ENCODE results near the gene ANKH.

Gene ANKH

DNA sequence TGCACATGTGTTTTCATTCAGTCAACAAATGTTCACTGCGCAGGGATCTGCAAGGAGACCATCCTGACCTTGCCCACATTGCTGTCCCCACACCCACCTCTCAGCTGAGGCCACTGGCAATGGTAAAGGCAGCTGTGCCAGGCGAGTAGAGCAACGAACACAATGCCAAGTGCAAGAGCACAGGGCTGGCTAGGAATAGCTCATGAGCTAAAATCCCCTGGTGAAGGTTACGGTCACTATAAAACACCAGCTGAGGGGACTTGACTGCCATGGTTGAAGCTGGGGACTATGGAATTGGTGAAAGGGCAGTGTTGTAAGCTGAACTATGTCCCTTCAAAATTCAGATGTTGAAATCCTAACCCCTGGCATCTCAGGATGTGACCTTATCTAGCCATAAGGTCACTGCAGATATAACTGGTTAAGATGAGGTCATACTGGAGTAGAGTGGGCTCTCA lies 111.0 kb downstream of the ANKH start:
- no peak for DNase-seq (ENCODE audit: low read depth in 2 of 2)

DNA sequence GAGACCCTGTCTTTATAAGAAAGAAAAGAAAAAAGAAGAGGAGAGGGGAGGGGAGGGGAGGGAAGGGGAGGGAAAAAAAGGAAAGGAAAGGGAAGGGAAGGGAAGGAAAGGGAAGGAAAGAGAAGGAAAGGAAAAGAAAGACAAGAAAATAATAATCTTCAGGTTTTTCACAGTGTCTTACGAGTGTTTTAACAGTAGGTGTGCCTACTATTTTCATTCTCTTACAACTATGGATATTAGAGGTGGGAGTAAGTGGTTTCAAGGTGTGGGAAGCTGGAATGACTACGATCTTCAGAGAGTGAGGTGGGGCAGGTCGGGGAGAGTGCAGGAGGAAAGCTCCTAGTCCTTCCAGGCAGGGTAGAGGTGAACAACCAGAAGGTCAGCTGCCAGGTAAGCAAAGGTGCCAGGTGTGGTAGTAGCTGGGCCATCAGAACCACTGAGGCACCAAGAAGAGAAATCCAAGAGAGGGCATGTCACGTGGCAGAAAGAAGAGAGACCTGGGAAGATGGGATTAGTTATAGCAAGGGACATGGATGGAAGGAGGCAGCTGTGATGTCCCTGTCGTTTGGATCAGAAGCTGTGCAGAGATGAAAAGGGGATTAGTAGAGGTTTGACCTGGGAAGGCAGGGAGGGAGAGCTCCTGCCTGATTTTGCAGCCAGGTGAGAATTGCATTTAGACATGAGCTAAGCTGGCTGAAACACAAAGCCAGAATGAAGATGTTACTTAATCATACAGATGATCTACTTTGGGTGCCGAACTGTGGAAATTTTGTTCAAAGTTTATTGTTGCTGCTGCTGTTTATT lies 111.6 kb downstream of the ANKH start:
- DNase-seq (ENCODE audit: low read depth in 2 of 2): no peak

DNA sequence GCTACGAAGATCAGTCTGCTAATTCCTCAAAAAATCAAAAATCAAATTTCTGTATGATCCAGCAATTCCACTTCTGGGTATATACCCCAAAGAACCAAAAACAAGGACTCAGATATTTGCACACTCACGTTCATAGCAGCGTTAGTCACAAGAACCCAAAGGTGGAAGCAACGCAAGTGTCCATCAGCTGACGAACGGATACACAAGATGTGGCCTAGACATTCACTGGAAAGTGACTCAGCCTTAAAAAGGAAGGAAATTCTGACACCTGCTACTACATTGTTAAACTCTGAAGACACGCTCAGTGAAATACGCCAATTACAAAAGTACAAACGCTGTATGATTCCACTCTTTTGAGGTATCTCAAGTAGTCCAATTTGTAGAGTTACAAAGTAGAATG lies 113.7 kb downstream of the ANKH start:
- DNase-seq (ENCODE audit: low read depth in 2 of 2): no peak

DNA sequence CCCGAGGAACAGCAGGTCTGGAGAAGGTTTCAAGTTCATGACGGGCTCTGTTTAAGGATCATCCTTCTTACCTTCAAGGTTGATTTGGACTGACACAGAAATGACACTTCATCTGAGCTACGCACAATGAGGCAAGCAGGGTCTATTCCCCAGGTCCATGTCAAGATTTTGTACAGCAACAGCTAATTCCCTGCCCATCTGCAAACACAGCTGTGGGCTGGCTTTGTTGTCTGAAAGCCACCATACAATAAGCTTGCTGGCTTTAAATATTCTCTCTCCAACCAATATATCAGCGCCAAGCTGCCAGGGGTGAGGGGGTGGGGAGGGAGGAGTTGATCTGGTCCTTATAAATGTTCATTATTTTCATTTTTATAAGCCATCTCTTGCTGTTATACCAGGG lies 115.1 kb downstream of the ANKH start:
- DNase-seq (ENCODE audit: low read depth in 2 of 2): no peak

DNA sequence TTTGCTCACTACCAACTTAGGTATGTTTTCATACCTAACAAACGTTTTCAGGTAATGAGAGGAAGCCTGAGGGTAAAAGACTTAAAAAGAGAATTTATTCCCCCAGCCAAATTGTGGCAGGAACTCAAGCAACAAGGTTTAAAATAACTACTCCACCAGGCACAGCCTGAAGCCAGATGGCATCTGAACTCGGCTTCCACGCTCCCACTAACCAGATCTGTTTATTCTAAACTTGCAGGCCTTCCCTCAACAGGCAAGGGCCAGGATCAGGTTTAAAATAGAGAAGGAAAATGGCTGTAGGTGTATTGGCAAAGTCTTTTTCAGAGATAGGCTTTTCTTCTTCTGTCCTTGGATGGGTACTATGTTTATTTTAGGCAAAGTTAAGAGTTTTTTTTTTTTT lies 117.6 kb downstream of the ANKH start:
- no peak for DNase-seq (ENCODE audit: low read depth in 2 of 2)

DNA sequence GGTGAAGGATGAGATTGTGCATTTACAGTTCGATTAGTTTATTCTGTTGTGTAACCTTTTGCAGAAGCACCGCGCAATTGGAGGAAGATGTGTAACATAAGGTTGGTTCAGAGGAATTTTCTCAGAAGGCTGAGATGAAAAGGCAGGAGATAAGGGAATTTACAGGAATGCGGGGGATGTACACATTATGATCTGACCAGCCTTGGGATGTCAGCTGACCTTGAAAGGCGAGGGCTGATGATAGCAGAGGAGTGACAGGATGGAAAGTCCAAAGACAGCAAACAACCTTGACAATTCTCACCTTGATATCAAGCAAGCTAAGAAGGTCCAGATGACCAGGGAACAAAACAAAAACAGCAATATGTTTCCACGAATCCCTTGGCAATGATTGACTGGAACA lies 118.3 kb downstream of the ANKH start:
- no peak for DNase-seq (ENCODE audit: low read depth in 2 of 2)

DNA sequence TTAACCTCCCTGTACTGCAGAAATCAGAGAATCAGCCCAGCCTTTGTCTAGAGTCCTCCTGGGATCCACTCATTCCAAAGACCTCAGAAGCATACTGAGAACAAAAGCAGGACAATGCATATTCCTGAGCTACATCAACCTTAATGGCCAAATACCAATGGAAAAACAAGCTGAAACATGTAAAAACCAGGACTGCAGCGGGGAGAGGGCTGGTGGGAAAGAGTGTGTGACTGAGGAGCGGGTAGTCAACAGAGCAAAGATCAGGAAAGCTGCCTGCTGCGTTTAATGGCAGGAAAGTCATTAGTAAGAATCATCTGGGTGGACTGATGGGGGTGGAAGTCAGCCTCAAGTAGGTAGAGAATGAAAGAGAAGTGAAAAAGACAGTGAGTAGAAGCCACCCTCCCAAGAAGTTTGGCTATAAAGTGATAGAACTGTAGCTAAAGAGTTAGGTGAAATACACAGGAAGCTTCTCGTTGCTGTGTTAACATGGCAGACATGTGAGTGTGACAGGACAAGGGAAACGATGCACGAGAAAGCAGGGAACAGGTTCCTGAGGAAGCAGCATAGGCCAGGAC lies 119.0 kb downstream of the ANKH start:
- DNase-seq (ENCODE audit: low read depth in 2 of 2): no peak

DNA sequence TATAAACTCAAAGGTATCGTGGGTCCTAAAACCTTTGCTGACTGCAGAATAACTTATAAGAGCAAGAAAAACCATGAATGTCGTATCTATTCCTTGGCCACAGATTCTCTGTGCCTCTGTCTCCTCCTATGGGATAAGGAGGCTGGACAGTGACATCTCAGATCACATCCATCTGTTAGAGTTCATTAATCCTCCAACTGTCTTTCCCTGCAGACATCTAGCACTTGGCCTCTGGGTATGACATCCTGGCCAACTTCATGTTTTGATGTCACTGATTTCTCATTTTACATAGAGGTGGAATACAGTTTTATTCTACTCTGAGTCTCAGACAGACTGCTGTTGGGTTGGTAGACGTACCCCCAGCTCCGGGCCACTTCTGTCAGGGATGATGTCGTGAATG lies 120.9 kb downstream of the ANKH start:
- no peak for DNase-seq (ENCODE audit: low read depth in 2 of 2)

DNA sequence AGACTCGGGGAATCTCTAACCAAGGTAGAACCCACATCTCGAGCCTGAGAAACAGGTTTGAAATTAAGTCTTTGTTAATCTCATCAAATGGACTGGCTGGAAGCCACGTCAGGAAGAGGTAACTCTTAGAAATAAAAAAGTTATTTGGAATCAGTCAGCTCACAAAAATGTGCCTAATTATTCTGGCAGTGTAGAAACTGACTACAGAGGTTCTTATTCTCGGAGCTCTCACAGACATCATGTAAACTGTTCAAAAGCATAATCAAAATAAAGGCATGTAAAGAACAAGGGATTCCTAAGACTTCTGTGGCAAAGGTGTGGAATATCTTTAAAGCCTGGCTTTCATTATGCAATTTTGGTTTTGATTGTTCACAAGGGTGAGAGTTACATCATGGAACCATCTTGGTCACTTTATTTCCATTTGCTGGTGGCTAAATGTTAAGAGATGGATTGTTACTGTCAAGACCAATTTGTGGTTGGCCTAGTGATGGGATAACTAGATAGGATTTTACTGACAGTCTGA lies 121.9 kb downstream of the ANKH start:
- DNase-seq (ENCODE audit: low read depth in 2 of 2): no peak

DNA sequence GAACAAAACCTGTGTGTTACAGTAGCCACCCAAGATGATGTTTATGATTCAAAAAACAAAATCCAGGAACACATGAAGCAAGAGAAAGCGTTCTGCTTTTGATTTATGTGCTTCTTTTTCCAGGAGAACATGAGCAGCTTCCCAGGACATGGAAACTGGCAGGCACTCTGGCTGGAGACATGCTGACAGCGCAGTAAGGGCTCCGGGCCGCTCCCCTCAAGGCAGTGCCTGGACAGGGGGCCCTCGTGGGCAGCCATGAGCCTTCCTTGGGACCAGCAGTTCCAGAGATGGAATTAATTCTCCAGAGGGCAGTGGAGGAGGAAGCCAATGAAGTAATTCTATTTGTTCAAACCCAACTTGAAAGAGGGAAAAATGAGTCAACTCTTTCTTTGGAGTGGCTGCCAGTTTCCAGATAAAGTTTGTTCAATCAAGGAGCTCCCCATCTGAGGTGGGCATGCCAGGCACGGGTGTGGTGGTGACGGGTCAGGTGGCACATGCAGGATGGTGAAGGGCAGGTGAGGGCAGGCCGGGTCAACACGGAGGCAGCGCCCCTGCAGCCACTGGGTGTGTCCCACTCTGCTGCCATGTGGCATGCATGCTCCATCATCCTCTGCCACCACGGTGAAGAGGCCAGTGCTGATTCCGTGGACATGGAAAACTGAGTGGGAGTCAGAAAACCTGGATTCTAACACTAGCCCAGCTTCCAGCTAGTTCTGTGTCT lies 123.2 kb downstream of the ANKH start:
- DNase-seq (ENCODE audit: low read depth in 2 of 2): no peak

DNA sequence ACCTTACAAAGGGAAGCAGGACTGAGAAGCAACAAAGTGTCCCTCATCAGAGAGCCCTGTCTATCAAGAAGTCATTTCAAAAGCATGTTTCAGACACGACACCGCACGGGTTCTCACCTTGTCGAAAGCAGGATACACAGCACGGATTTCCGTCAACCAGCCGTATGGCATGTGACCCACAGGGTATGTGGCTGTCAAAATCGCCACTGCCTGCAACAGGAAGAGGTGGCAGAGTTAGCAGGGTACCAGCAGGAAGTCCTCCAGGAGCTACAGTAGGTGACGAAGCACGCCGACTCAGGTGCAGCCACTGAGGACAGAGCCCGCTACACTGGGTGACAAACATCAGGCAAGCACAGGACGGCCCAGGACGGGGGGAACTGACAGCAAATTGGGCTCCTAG lies 125.8 kb downstream of the ANKH start:
- DNase-seq (ENCODE audit: low read depth in 2 of 2): peak in 1 of 2 donors; percentile 12

DNA sequence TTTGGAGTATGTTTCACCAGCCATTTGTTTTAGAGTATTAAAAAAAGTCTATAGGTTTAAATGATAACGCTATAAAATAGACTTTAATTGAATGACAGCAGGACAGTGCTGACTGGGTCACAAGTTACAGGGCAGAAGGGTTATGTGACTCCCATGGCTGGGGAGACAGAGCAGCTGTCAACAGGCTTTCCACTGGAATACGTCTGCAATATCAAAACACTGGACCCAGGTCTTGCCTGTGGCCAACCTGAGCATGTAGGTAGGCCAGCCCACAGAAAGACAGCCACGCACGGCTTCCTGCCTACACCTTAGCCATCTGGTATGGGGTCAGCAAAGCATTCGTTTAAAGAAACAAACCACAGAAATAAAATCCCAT lies 126.4 kb downstream of the ANKH start:
- no peak for DNase-seq (ENCODE audit: low read depth in 2 of 2)

DNA sequence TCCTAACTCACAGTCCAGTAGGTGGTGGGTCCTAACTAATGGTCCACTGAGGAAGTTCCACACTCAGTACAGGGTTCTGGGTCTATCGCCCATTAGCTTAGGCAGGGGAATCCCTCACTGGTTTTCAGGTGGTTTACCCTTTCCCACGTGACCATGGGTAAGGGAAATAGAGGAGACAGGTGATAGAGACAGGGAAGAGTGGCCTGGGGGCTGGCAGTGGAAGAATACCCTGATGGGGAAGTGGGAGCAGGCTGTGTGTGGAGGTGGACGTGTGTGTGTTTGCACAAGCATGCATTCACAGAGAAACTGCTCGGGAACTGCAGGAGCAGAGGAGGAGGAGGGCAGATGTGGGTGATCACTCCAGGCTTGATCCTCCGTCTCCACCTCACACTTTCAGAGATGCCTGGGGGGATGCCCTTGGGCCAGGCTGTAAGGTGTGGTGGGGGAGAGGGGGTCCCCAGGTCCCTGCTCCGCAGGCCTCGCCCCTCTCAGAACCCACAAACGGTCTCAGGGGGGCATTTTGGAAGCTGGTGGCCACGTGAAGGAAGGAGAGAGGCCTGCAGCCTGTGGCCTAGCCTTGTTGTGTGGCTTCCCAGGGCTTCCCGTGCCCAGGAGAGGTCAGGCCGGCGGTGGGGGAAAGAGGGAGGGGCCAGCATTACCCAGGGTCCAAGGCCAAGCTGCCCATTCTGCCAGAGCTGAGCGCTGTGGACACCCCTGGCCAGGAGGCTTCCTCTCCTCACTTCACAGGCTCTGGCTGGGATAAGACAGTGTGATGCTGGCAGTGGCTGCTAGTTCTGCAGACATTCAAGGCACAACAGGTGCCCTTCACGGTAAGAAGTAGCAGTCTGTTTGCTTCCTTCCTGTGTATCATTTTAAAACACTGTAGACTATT lies 127.0 kb downstream of the ANKH start:
- DNase-seq (ENCODE audit: low read depth in 2 of 2): no peak

DNA sequence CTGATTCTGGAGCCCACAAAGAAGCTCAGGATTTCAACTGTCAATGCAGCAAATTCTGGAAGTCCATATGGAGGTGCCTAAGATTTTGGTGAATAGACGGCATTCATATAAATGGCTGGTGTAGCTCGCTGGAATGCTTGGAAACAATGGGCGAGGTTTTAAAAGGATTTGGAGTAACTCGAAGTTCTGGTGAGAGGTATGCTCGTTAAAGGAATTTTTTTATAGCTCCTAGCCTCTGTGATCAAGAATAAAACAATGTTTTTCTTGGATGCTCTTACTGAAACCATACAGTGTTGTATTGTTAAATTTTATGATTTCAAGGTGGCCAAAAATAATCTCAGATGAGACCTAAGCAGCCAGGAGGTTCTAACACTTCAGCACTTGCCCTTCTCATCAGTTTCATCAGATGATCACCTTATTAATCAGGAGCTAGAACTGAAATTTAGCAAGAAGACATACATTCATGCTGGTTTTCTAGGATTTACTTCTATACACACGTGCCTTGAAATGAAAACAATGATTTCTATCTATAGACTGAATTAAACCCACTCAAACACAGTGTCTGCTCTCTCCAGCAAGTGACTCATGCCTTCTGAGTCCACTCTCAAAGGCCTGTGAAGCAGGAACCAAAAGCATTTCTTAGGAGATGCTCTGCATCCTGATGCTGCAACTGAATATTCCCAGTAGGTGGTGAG lies 127.8 kb downstream of the ANKH start:
- no peak for DNase-seq (ENCODE audit: low read depth in 2 of 2)

DNA sequence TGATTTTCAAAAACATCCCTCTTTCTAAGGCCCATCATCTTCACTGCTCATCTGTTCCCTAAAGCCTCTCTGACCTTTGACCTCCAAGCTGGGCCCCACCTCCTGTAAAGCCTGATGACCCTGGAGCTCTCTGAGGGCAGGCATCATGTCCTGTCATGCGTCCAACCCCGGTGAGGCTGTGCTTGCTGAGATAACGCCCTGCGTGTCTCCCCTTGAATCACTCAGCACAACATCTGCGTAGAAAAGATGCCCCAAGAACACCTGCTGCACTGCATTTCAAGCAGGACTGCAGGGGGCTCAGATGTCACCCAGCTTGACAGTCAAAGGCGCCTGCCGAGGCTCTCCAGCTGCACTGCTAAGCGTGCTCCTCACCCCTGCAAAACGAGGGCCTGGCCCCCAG lies 129.1 kb downstream of the ANKH start:
- no peak for DNase-seq (ENCODE audit: low read depth in 2 of 2)

DNA sequence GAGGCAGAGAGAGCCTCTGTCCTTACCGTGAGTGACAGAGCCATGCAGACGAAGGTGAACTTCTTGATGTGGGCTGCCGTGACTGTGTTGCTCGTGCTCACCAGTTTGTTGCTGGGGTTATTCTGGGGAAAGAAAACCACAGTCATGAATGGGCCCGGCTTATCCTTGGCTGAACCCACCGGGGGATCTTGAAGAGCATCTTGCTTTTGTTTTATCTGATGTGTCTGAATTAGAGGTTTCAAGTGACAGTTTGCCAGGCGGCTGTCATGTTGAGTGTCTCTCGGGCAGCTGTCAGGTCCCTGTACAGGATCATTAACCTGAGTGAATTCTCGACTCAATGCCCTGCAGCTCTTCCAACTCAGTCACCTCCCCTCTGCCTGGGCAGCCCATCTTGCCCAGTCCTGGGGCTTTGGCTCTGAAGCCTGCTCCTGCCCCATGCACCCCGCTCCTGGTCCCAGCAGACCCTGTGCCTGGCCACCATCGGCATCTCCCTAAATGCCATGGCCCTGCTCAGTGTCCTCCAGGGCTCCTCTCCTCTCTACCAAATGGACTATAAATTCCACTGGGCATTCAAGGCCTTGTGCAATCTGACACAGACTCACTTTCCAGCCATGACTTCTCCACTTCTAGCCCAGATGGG lies 129.7 kb downstream of the ANKH start:
- DNase-seq (ENCODE audit: low read depth in 2 of 2): no peak

DNA sequence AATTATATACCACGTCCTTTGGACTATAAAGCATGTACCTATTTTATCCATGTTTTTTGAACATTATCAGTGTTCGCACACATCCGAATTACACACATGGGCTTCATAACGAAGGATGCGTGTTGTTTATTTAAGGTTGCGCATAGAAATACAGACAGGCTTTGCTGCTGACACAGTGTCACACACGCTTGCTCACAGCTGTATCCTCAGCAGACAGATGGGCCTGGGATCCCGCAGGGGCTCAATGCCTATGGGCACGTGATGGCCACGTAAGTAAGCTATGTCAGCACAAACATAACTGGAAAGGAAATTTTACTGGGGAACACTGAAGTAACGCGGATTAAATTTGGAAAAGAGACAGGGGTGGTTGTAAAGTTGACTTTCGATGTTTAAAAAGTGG lies 130.4 kb downstream of the ANKH start:
- DNase-seq (ENCODE audit: low read depth in 2 of 2): no peak

DNA sequence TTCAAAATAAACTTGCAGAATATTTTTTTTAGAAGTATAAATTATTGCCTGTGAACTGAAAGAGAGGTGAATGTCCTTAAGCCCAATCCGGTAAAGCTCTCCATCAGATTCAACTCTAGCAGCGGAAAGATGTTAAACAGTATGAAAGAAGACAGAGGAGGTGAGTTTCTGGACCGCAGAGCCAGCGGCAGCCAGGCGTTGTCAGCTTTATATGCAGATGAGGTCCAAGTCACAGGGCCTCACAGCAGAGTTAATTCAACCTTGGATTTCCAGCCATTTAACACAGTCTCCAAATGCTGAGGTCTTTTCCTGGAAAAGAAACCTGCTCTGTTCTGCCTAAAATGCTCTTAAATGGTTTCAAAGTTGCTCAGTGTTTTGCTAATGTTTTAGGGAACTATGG lies 131.6 kb downstream of the ANKH start:
- DNase-seq (ENCODE audit: low read depth in 2 of 2): no peak

DNA sequence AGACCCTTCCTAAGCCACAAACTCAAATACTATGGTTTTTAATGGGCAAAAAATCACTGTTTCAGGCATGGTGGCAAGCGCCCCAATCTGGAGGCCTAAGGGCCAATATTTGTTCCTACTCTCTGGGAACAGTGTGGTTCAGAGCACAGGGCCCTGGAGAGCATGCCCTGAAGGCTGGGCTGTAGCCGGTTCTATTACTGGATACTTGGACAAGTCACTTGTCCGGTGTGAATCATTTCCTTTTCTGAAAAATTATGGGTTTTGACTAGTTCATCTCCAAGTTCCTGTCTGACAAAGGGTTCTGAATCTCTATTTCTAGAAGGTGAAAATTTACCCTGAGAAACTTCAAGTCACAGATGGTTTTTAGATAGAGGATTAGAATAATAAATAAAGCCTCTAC lies 132.0 kb downstream of the ANKH start:
- no peak for DNase-seq (ENCODE audit: low read depth in 2 of 2)

DNA sequence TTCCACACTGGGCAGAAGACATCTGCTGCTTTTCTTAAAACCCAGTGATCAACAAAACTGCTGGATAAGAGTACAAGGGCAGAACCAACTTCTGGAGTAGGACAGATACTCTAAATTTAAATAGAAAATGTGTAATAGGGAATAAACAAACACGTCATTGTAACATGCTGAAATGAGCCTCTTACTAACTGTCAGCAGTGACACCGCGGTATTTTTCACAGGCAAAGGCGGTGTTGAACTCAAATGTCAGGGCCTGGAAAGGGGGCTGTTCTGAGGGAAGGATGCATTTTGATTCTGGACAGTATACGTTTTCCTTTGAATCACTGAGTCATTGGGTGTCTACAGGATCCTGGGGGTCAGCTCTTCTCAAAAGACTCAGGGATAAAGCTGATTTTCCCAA lies 133.5 kb downstream of the ANKH start:
- no peak for DNase-seq (ENCODE audit: low read depth in 2 of 2)

DNA sequence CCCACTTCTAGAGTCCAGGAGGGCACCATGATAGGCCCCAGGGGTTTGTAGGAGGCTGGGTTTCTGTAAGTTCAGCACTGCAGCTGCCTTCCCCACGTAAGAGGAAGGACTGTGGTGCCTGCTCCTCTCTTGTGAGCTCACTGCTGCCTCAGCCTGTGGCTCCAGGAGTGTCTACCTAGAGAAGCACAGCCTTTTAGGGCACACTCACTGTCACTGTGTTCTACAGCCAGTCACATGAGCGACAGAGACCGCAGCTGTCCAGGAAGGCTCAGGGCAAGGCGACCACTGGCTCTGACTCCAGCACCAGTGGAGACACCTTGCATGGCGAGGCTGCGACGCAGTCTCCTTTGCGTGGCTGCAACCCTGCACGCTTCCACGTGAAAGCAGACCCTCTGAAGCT lies 134.3 kb downstream of the ANKH start:
- no peak for DNase-seq (ENCODE audit: low read depth in 2 of 2)

Measured in stimulated activated CD8-positive, alpha-beta memory T cell treated with anti-CD3 and anti-CD28 coated beads, Interleukin-2, amount 100 ng/mL, for 48 hours (primary cell).